Stimulated activated CD8-positive, alpha-beta memory T cell treated with anti-CD3 and anti-CD28 coated beads, Interleukin-7, amount 100 ng/mL, for 48 hours (primary cell): ENCODE measurements around the gene ZRANB1.

ENCODE experiments used
- DNase-seq, 2 donors: peaks; one replicate each; pipeline ENCODE4 v3.0.0-alpha.2; 2020; ENCODE audit warnings: low read depth in 1 of 2; ENCODE audit errors: extremely low read depth in 1 of 2

Gene ZRANB1

DNA sequence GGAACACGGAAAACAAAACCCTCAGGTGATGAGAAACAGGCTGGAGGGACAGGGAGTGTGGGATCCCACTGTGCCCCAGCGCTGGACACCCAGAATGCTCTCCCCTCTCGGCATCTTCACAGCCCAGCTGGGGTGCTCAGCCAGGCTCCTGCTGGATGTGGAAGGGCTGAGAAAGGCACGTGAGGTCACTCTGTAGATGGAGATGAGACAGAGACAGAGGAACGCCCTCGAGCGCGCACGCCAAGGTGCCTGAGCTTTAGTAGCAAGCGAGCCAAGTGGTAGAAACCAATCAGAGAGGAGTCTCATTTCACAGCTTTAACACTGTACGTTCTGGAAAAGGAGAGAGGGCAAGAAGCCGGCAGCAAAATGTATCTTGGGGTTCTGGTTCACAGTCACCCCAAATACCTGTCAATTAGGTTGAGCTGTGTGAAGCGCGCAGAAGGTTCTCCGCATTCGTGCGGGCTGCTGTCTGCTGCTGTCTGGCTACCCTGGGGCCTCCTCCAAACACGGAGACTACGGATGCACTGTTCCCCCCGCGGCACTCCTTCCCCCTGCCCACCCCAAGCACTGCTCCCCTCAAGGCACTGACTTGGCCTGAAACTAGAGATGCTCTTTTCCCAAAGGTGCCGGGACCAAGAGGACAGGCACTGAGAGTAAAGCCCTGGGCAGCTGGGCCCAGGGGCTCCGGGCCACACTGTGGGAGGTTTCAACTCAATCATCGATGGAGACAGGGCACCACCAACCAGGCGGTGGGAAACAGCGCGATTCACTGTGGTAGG, 91.4 kb downstream of the ZRANB1 start:
- no peak for DNase-seq

DNA sequence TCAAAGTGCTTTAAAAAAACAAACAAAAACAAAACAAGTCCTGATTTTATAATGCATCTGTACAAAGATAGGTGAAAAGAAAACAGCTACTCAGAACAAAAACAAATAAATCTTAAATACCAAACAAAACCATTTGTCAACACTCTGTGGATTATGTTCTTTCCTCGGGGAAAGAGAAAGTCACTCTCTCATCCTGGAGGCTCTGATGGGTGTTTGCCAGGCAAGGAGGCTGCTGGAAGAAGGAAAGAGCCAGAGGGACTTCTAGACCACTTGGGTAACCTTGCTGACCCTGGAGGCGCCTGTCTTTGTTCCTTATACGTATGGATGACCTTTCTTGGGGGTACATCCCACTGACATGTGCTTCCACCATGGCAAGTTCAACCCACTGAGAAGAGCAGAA, 92.8 kb downstream of the ZRANB1 start:
- DNase-seq, result no peak

DNA sequence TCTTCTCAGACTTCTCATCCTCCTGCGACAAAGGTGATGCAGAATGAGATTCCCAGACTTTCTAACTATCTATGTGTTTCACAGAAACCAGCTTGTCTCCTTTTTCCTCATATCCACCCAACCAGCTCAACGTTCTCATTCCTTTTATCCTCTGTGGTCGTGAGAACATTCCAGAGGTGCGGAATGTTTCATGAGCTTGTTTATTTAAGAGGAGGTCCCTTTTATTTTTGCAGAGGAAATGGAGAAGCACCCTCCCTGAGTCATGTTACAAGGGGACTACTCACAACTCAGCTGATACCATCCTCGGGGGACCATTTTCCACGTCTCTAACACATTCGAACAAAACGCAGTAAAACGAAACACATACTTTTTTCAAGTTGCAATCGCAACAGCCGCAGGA, 93.2 kb downstream of the ZRANB1 start:
- no peak for DNase-seq

DNA sequence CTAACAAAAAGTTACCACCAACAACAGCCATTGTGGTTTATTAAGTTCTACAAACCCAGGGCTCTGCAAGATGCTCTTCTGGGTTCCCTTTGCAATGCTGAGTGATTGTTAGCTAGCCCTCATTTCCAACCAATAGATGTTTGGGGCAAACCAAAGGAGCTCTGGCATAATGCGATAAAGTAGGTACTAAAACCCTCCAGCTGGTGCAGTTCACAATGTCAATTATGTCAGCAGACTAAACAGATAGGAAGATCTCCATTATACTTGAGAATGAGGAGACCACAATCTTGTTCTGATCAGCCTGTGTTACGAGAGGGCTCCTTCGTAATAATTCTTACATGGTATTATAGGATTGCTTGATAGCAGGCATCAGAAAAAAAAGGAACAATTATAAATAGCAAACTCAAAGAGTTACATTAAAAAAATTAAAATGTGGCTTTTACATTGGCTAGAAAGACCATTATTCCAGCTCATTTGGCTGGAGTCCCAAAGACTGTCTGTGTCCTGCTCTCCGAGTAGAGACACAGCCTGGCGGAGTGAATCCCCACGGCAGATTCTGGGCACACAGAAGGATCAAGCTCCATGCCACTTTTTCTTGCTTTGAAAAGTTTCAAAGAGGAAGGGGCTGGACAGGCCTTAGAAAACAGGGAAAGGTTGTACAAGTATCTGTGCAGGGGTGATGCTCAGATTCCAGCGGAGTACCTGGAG, 93.8 kb downstream of the ZRANB1 start:
- no peak for DNase-seq

DNA sequence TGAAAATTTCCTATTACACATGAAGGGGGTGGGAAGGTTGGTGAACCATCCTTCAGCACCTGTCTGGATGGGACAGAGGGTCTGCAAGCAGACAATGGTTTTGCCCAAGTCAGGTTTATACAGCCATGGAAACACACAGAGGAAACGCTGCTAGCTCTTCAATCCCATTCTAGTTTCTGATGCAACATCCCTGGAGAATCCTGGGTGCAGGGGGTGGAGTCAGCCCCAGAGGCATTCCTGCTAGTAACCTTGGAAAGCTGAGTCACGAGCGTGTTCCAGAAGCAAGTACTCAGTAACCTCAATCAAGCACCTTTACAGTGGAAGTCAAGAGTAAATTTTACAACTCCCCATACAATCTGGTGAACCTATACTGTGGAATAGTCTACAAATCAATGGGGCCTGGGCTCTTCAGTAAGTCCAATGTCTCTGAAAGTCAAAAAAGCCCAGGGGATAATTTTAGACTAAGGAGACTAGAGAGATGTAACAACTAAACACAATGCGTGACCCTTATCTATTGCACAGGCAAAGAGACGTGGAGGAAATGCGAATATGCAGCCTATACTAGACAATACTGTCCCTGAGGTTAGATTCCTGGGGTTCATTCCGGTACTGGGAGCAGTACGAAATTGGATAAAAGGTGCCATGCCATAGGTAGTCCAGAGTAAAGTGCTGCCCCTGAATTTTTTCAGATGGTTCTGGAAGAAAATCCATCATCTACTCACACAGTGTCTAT, 95.4 kb downstream of the ZRANB1 start:
- no peak for DNase-seq
